Measurements from ENCODE around the gene PLA2G4E.
A peak's percentile ranks its signal among the peaks of the same experiment; 100 is the strongest.

Gene PLA2G4E

DNA sequence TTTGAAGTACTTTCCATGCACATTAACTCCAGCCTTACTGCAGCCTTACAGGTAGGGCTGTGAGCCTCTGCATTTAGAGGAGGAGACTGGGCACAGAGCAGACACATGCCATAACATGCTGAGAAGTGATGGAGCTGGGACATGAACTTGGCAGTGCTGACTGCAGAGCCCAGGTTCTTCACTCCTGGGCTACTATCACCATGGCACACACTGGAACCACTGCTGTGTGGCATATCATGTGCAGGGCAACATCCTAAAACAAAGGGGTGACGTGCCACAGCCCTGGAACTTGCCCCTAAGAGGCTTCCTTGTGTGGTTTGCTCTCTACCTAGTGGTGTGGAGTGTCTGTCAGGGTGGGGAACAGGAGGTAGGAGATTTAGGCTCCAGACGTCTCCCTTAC lies 73.9 kb downstream of the PLA2G4E start:
- peaks cover 11% of the 10 kb centered on the region for H3K36me3 Mint-ChIP-seq
- H3K27ac Mint-ChIP-seq = no peak overlapping the region
- ATAC-seq (ENCODE audit: low read depth) = no peak

DNA sequence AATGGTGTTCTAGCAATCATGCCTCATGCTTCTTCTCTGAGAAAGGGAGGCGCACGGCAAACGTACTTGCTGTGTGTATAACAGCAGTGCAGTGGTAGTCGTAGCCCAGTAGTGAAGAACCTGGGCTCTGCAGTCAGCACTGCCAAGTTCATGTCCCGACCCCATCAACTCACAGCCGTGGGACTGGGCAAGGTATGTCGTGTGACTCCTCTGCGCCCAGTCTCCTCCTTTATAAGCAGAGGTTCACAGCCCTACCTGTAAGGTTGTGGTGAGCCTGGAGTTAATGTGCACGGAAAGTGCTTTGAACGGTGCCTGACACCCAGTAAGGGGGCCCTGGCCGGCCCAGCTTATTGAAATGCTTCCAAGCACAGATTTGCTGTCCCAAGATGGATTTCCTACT lies 75.1 kb downstream of the PLA2G4E start:
- no peak for DNase-seq (ENCODE audit: low spot score in 2 of 2)
- H3K36me3 Mint-ChIP-seq = peaks cover 7% of the 10 kb centered on the region
- no peaks in the 10 kb centered on the region for H3K27me3 Mint-ChIP-seq
- no peak for ATAC-seq (ENCODE audit: low read depth)
- no peaks in the 10 kb centered on the region for H3K9me3 Mint-ChIP-seq
- no peak overlapping the region for H3K4me3 Mint-ChIP-seq
- H3K27ac Mint-ChIP-seq = no peak overlapping the region
- no peaks in the 10 kb centered on the region for H3K4me1 Mint-ChIP-seq

More for the DNA sequence above, 73.9 kb downstream of the PLA2G4E start:
- no peak overlapping the region for H3K4me3 Mint-ChIP-seq
- H3K4me1 Mint-ChIP-seq = no peaks in the 10 kb centered on the region
- no peak for DNase-seq (ENCODE audit: low spot score in 2 of 2)
- no peaks in the 10 kb centered on the region for H3K27me3 Mint-ChIP-seq
- H3K9me3 Mint-ChIP-seq = no peaks in the 10 kb centered on the region

DNA sequence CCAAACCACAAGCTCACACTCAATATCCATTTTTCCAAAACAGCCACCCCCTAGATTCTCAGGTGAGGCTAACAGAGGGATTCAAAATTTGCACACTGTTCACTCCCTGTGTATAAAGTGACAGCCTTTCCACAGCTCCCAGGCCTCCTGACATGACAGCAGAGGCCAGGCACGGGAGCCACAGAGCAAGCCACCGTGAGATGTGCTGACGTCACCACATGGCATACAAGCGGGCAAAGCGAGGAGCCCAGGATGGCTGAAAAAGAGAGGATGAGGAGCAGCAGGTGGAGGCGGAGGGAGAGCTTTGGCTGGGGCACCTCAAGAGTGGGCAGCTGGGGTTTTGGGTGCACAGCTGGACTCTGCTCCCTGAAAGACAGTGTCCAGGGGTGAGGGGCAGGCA lies 75.6 kb downstream of the PLA2G4E start:
- Mint-ChIP-seq H3K4me1 (no peaks in the 10 kb centered on the region), H3K4me3 (no peak overlapping the region), H3K9me3 (no peaks in the 10 kb centered on the region), H3K27me3 (no peaks in the 10 kb centered on the region), H3K36me3 (peaks cover 8% of the 10 kb centered on the region), H3K27ac (no peak overlapping the region)
- ATAC-seq (ENCODE audit: low read depth) = no peak
- DNase-seq (ENCODE audit: low spot score in 2 of 2) = no peak

DNA sequence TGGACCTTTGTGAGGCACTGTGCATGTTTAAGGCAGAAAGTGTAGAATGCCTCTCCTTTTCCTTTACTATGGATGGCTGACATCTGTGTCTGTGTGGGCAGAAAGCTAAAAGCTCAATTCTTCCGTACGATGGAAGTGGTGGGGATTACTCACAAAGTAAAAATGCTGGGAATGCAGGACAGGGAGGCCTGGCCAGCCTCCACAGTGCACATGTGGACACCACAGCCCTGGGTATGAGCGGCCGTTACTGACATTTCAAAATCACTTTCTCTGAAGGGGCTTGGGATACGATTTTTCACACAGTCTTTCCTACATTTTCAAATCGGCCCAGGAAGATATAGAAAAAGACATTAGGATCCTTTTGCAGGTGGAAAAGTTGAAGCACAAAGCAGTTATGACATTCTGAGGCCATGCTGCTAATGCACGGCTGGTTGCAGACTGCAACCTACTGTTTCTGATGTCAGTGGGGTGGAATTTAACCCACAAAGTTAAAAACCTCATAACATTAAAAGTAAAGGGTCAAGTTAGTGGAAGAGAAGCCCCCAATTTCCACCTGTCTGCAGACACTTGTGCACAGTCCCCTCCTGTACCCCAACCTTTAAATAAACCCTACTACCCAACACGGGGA lies 76.4 kb downstream of the PLA2G4E start:
- ATAC-seq (ENCODE audit: low read depth) (no peak), DNase-seq (ENCODE audit: low spot score in 2 of 2) (no peak)
- Mint-ChIP-seq H3K27ac (no peak overlapping the region), H3K4me3 (no peak overlapping the region), H3K9me3 (no peaks in the 10 kb centered on the region), H3K36me3 (peaks cover 8% of the 10 kb centered on the region), H3K27me3 (no peaks in the 10 kb centered on the region), H3K4me1 (no peaks in the 10 kb centered on the region)

DNA sequence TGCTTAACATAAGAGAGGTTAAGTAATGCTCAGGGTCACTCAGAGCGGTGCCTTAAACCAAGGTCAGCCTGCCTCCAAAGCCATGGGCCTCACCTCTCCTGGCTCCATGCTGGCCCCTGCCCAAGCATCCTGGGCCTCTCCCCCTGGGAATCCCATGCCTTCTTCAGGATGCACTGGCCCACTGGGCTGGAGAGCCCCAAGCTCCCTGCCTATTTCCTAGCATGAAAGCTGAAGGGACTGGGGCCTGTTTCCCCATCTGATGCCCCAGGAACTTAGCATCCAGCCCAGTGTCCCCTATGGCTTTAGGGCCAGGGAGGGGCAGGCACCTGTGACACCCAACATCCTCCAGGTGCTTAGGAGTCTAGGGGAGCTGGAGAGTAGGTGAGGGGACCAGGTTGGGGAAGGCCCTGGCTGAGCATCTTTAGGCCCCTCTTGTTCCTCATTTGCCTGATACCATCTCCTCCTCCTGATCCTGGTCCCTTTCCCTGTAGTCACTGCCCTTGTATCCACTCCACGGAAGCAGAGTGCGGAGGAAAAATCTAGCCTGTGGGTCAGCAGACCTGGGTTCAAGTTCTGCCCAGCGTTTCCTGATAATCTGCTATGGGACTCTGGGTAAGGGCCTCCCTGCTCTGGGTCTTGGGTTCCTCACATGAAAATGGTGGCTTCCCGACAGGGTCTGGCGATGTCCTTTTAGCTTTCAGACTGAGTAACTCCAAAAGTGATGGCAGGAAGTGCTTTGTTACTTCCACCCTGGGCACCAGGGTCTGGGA lies 77.1 kb downstream of the PLA2G4E start:
- Mint-ChIP-seq H3K4me1 (no peaks in the 10 kb centered on the region), H3K4me3 (no peak overlapping the region), H3K36me3 (peaks cover 8% of the 10 kb centered on the region), H3K27me3 (no peaks in the 10 kb centered on the region), H3K9me3 (no peaks in the 10 kb centered on the region), H3K27ac (peak overlapping the region; percentile 11)
- no peak for DNase-seq (ENCODE audit: low spot score in 2 of 2)
- no peak for ATAC-seq (ENCODE audit: low read depth)

DNA sequence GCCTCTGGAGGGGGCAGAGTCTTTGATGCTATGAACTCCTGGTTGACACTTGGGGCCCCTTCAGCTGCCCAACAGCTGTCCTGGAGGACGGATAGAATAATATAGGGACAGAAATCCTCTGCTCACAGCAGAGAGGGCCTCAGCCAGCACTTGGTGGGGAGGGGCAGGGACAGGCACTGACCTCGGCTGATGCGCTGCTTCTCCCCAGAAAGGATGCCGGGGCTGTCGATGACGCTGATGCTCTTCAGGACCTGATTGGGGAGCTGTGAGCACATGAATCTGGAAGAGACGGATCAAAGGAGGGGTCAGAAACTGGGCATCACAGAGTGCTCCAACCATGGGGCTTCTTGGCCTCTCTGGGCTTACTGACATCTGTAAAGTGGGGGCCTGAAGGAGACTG lies 78.0 kb downstream of the PLA2G4E start:
- Mint-ChIP-seq H3K9me3 (no peaks in the 10 kb centered on the region), H3K4me3 (no peak overlapping the region), H3K4me1 (no peaks in the 10 kb centered on the region), H3K36me3 (peaks cover 8% of the 10 kb centered on the region), H3K27ac (no peak overlapping the region), H3K27me3 (no peaks in the 10 kb centered on the region)
- ATAC-seq (ENCODE audit: low read depth) (no peak), DNase-seq (ENCODE audit: low spot score in 2 of 2) (no peak)

DNA sequence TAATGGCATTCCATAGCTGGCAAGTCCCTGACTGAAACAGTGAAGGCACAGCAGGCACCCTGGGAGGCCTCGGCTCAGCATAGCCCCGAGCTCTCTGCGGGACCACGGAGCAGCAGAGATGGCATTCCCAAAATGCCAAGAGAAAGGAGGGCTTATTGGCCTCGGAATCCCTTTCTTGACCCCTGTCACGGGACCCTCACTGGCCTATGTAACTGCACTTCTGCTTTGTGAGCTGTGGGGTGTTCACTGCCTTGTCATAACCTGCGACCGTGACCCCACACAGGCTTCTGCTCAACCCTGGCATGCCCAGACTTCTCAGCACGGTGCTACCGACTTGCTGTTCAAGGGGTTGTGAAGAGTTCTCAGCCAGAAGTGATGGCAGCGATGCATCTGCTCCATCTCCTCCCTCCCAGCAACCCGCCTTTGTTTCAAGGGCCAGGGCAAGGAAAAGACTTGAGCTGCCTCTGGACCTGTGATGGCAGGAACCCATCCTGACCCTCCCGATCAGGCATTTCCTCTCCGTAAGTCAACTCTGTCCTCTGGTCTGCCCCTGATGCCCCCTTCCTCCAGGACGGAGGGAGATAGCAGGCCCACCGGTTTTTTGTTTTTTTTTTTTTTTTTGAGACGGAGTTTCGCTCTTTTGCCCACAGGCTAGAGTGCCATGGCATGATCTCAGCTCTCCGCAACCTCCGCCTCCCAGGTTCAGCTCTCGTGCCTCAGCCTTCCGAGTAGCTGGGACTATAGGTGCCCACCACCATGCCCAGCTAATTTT lies 79.0 kb downstream of the PLA2G4E start:
- H3K4me1 Mint-ChIP-seq = peaks cover 4% of the 10 kb centered on the region
- DNase-seq (ENCODE audit: low spot score in 2 of 2) = no peak

DNA sequence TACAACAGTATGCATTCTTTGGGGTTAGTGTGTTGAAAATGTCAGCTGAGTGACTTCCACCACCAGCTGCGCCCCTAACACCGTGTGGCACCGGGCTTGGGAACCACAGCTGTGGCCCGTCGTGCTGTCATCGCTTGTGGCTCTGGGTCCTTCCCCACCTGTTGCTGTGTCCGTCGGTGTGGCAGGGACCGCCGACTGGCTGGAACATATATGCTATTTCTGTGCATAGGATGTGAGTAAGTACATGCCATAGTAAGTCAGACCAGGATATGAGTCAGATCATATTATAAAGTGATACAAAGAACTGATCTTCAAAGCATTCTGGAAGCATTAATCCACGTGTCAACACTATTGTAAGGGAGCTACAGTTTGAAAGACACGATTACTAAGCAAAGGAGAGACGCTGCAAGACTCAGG lies 80.4 kb downstream of the PLA2G4E start:
- Mint-ChIP-seq H3K27ac (no peak overlapping the region), H3K27me3 (no peaks in the 10 kb centered on the region), H3K9me3 (no peaks in the 10 kb centered on the region), H3K4me1 (peaks cover 10% of the 10 kb centered on the region), H3K4me3 (no peak overlapping the region), H3K36me3 (peaks cover 8% of the 10 kb centered on the region)
- DNase-seq (ENCODE audit: low spot score in 2 of 2) = no peak
- no peak for ATAC-seq (ENCODE audit: low read depth)

More for the DNA sequence above, 79.0 kb downstream of the PLA2G4E start:
- Mint-ChIP-seq H3K27ac (no peak overlapping the region), H3K27me3 (no peaks in the 10 kb centered on the region), H3K4me3 (no peak overlapping the region), H3K36me3 (peaks cover 8% of the 10 kb centered on the region), H3K9me3 (no peaks in the 10 kb centered on the region)
- no peak for ATAC-seq (ENCODE audit: low read depth)

DNA sequence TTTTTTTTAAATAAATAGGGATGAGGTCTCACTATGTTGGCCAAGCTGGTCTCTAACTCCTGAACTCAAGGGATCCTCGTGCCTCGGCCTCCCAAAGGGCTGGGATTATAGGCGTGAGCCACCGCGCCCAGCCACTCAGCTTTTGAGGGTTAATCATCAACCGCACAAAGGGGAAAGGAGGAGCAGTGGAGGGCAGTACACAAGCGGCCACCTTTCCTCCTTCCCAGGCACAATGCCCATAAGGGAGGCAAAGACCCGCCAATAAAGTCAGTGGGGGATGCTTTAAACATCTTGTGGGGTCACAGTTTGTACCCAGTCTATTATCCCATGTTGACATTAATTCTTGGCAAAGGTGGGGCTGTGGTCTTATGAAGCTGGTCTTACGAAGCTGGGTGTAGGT lies 80.9 kb downstream of the PLA2G4E start:
- no peak overlapping the region for H3K4me3 Mint-ChIP-seq
- H3K4me1 Mint-ChIP-seq = peaks cover 15% of the 10 kb centered on the region
- ATAC-seq (ENCODE audit: low read depth) (no peak), DNase-seq (ENCODE audit: low spot score in 2 of 2) (no peak)
- no peaks in the 10 kb centered on the region for H3K27me3 Mint-ChIP-seq
- H3K27ac Mint-ChIP-seq = no peak overlapping the region
- no peaks in the 10 kb centered on the region for H3K9me3 Mint-ChIP-seq
- peaks cover 8% of the 10 kb centered on the region for H3K36me3 Mint-ChIP-seq

DNA sequence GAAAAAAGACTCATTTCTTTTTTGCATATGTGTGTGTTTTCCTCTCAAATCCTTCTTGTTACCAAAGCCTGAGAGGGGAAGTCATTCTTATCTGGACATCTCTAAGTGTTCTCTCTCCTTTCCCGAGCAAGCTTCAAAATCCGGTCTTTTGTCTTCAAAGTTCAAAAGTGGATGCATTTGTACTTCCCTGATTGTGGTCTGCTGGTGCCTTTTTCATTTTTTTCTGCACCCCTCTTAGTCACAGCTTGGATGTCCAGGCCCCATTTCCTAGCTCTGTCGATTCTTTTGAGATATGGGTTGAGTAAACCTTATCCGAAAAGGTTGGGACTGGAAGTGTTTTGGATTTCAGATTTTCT lies 83.3 kb downstream of the PLA2G4E start:
- Mint-ChIP-seq H3K4me1 (peaks cover 20% of the 10 kb centered on the region), H3K4me3 (no peak overlapping the region), H3K9me3 (no peaks in the 10 kb centered on the region), H3K27ac (peak overlapping the region; percentile 48), H3K27me3 (no peaks in the 10 kb centered on the region), H3K36me3 (peaks cover 6% of the 10 kb centered on the region)
- ATAC-seq (ENCODE audit: low read depth) = no peak
- no peak for DNase-seq (ENCODE audit: low spot score in 2 of 2)

DNA sequence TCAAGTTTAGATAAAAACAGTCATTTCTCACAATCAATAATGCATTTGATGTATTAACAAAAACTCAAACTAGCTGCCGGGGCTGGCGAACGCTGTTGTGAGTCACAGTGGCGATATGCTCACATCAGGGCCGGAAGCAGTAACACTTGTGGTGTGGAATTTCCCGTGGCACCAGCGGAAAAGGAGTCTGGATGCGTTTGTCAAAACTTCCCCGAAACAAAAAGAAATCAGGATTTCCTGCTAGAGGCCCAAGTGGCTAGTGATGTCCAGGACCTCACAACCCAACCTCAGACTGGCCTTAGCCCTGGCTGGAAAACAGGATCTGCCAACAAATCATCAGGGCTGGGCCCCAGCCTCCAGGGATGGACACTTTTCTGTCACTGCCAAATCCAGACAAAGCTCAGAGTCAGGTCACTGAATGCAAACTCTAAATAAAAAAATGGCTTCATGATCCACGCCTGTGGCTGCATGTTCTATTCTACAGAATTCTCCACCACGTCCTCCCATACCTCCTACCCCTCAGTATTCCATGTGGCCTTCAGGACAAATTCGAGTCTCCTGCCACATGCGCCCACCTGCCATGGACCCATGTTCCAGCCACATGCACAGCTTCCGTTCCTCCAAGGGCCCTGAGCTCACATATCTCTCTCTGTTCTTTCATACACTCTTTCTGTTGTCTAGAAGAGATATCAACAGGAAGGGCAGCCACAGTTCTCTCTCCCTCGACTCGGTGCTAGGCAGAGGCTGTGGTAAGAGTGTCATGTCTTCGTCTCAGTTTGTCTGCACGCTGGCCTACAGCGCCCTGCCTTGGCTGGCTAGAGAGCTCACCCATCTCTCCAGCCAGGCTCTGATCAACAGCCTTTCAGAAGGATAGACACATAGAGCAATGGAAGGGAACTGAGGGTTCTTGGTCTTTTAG lies 83.9 kb downstream of the PLA2G4E start:
- H3K36me3 Mint-ChIP-seq = peaks cover 3% of the 10 kb centered on the region

DNA sequence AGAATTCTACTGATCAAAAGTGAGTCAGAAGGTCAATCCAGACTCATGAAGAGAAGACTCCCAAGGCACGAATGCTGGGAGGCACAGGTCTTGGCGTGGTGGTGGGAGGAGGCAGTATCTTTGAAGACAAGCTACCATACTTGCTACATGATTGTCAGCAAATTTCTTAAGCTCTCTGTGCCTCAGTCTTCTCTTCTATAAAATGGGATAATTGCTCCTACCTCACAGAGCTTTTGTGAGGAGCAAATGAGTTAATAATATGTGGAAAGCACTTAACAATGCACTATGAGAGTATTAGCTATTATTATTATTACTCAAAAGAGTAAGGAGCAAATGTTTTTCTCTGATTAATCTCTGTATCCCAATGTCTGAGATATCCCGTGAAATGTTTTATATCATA lies 84.7 kb downstream of the PLA2G4E start:
- Mint-ChIP-seq H3K36me3 (peaks cover 3% of the 10 kb centered on the region), H3K27me3 (no peaks in the 10 kb centered on the region), H3K9me3 (no peaks in the 10 kb centered on the region), H3K4me1 (peaks cover 20% of the 10 kb centered on the region), H3K4me3 (no peak overlapping the region), H3K27ac (peak overlapping the region; percentile 85)
- no peak for DNase-seq (ENCODE audit: low spot score in 2 of 2)
- ATAC-seq (ENCODE audit: low read depth) = no peak

More for the DNA sequence above, 83.9 kb downstream of the PLA2G4E start:
- Mint-ChIP-seq H3K27me3 (no peaks in the 10 kb centered on the region), H3K27ac (peak overlapping the region; percentile 48), H3K4me3 (no peak overlapping the region), H3K9me3 (no peaks in the 10 kb centered on the region), H3K4me1 (peaks cover 20% of the 10 kb centered on the region)
- DNase-seq (ENCODE audit: low spot score in 2 of 2) = no peak
- peak; percentile 55 for ATAC-seq (ENCODE audit: low read depth)

DNA sequence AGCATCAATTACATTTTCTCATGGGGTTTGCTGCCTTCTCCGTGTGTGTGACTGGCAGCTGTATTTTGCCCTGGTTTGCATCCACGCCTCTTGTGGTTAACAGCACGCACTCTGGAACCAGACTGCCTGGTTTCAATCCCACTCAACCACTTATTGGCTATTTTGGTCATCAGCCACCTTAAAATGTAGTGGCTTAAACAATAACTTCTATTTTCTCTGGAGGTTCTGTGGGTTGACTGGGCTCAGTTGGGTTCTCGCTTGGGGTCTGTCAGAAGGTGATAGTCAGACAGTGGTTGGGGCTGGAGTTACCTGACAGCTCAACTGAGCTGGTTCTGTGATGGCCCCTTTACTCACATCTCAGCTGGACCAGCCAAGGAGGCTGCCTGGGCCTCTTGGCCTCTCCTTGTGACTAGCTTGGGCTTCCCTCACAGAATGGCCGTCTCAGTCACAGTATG lies 85.2 kb downstream of the PLA2G4E start:
- Mint-ChIP-seq H3K4me1 (peaks cover 20% of the 10 kb centered on the region), H3K36me3 (peaks cover 2% of the 10 kb centered on the region), H3K4me3 (no peak overlapping the region), H3K9me3 (no peaks in the 10 kb centered on the region), H3K27ac (peak overlapping the region; percentile 85), H3K27me3 (no peaks in the 10 kb centered on the region)
- DNase-seq (ENCODE audit: low spot score in 2 of 2) (no peak), ATAC-seq (ENCODE audit: low read depth) (no peak)

All from memory B cell (primary cell).